ENCODE measurements around the gene FKBP3. TPM values are rescaled to one million over a fixed set of nuclear protein-coding genes. Genes with fewer than 3 reads are reported as not detected.

Gene FKBP3
- total and polyA plus RNA-seq, 2 of the 4 experiments (the other 2 are of a cell fraction), result 8.6 to 45.3 TPM

- no peak for ATAC-seq (ENCODE audit: low read depth)
- Histone ChIP-seq H4K8ac (ENCODE audit: low read depth in 2 of 2, low read length in 2 of 2) (no peak overlapping the region), H3K4me2 (ENCODE audit: low read depth, low read length) (no peak overlapping the region), H4K5ac (ENCODE audit: low read depth, low read length) (no peak overlapping the region), H3K27me3 (ENCODE audit: control insufficient read depth, insufficient read depth, low read length) (no peaks in the 10 kb centered on the region), H3K36me3 (ENCODE audit: control insufficient read depth, insufficient read depth, low read length) (peaks cover 14% of the 10 kb centered on the region), H3K9ac (ENCODE audit: low read depth, low read length) (no peak overlapping the region), H3K18ac (ENCODE audit: low read depth, low read length) (no peak overlapping the region), H2BK15ac (ENCODE audit: low read depth, low read length) (no peak overlapping the region), H2BK5ac (ENCODE audit: low read depth, low read length, poor library complexity, severe bottlenecking) (no peak overlapping the region), H3K4me1 (ENCODE audit: control insufficient read depth, insufficient read depth, low read length) (no peaks in the 10 kb centered on the region), H3K4me3 (ENCODE audit: insufficient read depth, low read depth, low read length) (no peak overlapping the region), H4K91ac (ENCODE audit: insufficient read depth, low read depth, low read length) (no peak overlapping the region), H3K9me1 (ENCODE audit: insufficient read depth, low read length) (peaks cover 4% of the 10 kb centered on the region; the same call in 1 of the 2 replicates), H4K20me1 (ENCODE audit: insufficient read depth, low read length) (peaks cover 28% of the 10 kb centered on the region), H3K9me3 (ENCODE audit: control insufficient read depth, insufficient read depth, low read length) (no peaks in the 10 kb centered on the region), H2BK20ac (ENCODE audit: low read depth, low read length) (no peak overlapping the region), H2AK9ac (replicated peaks; ENCODE audit: low read depth, low read length, poor library complexity) (no peak overlapping the region), H2AFZ (replicated peaks; ENCODE audit: low read length, poor library complexity) (no peak overlapping the region), H3K79me1 (ENCODE audit: low read depth in 1 of 2, low read length in 2 of 2) (peaks cover 20 to 28% of the 10 kb centered on the region in 2 experiments), H3K56ac (ENCODE audit: extremely low read depth, insufficient read depth, low read length) (no peak overlapping the region), H3K14ac (replicated peaks; ENCODE audit: low read depth, low read length) (no peak overlapping the region), H3K27ac (ENCODE audit: insufficient read depth, low read length) (no peak overlapping the region), H2AK5ac (ENCODE audit: low read depth, low read length) (no peak overlapping the region), H3K4ac (ENCODE audit: low read depth, low read length) (no peak overlapping the region), H3K23ac (ENCODE audit: low read depth, low read length) (no peak overlapping the region), H2BK120ac (ENCODE audit: low read depth, low read length) (no peak overlapping the region)
- dilution Hi-C loops (cut with HindIII; ENCODE audit: low sequenced_read_pairs, unreplicated experiment) (no loop called here), intact Hi-C loops (cut with micrococcal nuclease) (no loop called here), in situ Hi-C loops (cut with MboI; ENCODE audit: low sequenced_read_pairs) (no loop called here)
- WGBS, 2 experiments (ENCODE audit: extremely low coverage in 2 of 2, insufficient read length in 1 of 2), result 100% methylated on average over 2 of the region's 4 CpGs; no CpG with 5 or more reads in 1 of the 2 experiments
- TF ChIP-seq NFE2L2 (IDR thresholded peaks at IDR 0.05; ENCODE audit: low read depth, low read length), result no peak
- no peak for TF ChIP-seq RCOR1 (IDR thresholded peaks at IDR 0.05; ENCODE audit: insufficient replicate concordance, low read length)
- no peak for TF ChIP-seq RAD21 (IDR thresholded peaks at IDR 0.05; ENCODE audit: low read length)
- TF ChIP-seq USF2 (IDR thresholded peaks at IDR 0.05; ENCODE audit: low read depth, low read length), result no peak
- TF ChIP-seq POLR2A (IDR thresholded peaks at IDR 0.05; ENCODE audit: low read depth, low read length), result no peak
- DNase-seq, result no peak
- BruUV-seq (replicated peaks), result no TSS peak
- ChIA-PET CTCF (interaction anchor here (0.6 to 1.0 kb wide), 3 partner anchors 33 to 146 kb away, joined by 3 to 4 read pairs (median 3); no protein-coding TSS in a partner anchor), POLR2A (ENCODE audit: unreplicated experiment) (no interaction called here)
These were observed 39.1 kb downstream of the FKBP3 start for GRCh38 chr14:45095143-45095542.
